GM12873 (cell line): ENCODE data around the gene SLC16A12.

Experiments
- CTCF ChIP-seq: IDR thresholded peaks from 2 replicates; pipeline ENCODE4 v1.5.1; 2012; ENCODE audit warnings: low read depth, mild to moderate bottlenecking, moderate library complexity, low read length, control low read depth; ENCODE audit not compliant: insufficient read depth; ENCODE audit errors: missing control alignments

Gene SLC16A12

GRCh38 chr10:89414879-89415821 lies 120.2 kb downstream of the SLC16A12 start:
- no peak for TF ChIP-seq CTCF

GRCh38 chr10:89414146-89414878 lies 121.1 kb downstream of the SLC16A12 start, which contains the start of gene IFIT5:
Gene IFIT5, plus strand, starts transcription at chr10:89414568. Its CDS starts 231 bp downstream, at chr10:89414799.
- no peak for TF ChIP-seq CTCF

GRCh38 chr10:89413398-89413912 lies 121.9 kb downstream of the SLC16A12 start:
- no peak for TF ChIP-seq CTCF

- TF ChIP-seq CTCF: no peak
These were observed 131.0 kb downstream of the SLC16A12 start for GRCh38 chr10:89404104-89405047.

- no peak for TF ChIP-seq CTCF
These were observed 132.4 kb downstream of the SLC16A12 start for GRCh38 chr10:89403043-89403442.

- no peak for TF ChIP-seq CTCF
These were observed 135.4 kb downstream of the SLC16A12 start for GRCh38 chr10:89399956-89400355.
